ENCODE measurements around the gene ARSG.
"Not testable (repeated sequence)": the region's sequence is repeated elsewhere in the genome, so short reads cannot be mapped to it uniquely, and the experiment has no call there.

ARSG gene

DNA sequence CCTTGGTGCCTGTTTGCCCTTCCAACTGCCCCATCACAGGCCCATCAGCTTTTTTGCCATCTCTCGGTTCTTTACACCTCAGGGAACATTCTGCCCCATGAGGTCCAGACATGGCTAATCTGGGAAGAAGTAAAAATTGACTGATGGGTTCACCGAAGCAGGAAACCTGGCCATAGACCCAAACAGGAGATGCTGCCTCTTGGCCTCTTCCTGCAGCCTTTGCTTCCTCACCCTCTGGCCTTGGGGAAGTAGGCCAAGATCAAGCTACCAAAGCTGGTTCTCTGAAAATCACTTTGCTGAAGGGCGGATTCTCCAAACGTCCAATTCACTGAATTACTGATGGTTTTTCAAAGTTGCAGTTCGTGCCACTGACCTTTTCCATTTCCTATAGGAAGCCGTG lies 56.1 kb downstream of the ARSG start:
- TF ChIP-seq, protein P1, sequence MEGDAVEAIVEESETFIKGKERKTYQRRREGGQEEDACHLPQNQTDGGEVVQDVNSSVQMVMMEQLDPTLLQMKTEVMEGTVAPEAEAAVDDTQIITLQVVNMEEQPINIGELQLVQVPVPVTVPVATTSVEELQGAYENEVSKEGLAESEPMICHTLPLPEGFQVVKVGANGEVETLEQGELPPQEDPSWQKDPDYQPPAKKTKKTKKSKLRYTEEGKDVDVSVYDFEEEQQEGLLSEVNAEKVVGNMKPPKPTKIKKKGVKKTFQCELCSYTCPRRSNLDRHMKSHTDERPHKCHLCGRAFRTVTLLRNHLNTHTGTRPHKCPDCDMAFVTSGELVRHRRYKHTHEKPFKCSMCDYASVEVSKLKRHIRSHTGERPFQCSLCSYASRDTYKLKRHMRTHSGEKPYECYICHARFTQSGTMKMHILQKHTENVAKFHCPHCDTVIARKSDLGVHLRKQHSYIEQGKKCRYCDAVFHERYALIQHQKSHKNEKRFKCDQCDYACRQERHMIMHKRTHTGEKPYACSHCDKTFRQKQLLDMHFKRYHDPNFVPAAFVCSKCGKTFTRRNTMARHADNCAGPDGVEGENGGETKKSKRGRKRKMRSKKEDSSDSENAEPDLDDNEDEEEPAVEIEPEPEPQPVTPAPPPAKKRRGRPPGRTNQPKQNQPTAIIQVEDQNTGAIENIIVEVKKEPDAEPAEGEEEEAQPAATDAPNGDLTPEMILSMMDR (IDR thresholded peaks at IDR 0.05; ENCODE audit: low read depth, low read length, missing control alignments): no peak
- no peak overlapping the region for H3K4me3 ChIP-seq (ENCODE audit: low read depth, low read length)
- no peak for DNase-seq (ENCODE audit: low read depth)

DNA sequence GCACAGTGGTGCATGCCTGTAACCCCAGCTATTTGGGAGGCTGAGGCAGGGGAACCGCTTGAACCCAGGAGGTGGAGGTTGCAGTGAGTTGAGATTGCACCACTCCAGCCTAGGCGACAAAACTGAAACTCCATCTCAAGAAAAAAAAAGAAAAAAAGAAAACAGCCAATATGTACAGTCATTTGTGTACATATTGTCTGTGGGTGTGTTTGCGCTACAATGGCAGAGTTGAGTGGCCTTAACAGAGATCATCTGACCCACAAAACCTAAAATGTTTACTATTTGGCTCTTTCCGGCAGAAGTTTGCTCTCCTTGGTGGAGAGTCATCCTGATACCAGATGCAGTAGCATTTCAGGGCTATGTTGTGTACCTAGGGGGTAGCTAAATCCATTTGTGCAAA lies 57.9 kb downstream of the ARSG start:
- DNase-seq (ENCODE audit: low read depth): peak; percentile 69
- TF ChIP-seq, protein P1 (IDR thresholded peaks at IDR 0.05; ENCODE audit: low read depth, low read length, missing control alignments): no peak
- no peak overlapping the region for H3K4me3 ChIP-seq (ENCODE audit: low read depth, low read length)

DNA sequence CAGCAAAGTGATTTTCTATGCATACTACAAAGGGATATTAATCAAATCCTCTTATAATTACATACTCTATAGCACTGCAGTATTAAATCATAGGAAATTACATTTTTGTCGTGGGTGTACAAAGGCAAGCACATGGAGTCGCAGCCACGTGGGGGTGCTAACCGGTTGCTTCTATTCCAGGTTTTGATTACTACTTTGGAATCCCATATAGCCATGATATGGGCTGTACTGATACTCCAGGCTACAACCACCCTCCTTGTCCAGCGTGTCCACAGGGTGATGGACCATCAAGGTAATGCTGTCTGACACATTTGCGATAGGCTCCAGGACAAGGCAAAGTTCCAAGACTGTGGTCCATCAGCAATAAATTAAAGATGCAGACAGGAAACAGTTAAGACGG lies 60.1 kb downstream of the ARSG start:
- DNase-seq (ENCODE audit: low read depth): no peak
- no peak overlapping the region for H3K4me3 ChIP-seq (ENCODE audit: low read depth, low read length)
- TF ChIP-seq, protein P1 (IDR thresholded peaks at IDR 0.05; ENCODE audit: low read depth, low read length, missing control alignments): no peak

DNA sequence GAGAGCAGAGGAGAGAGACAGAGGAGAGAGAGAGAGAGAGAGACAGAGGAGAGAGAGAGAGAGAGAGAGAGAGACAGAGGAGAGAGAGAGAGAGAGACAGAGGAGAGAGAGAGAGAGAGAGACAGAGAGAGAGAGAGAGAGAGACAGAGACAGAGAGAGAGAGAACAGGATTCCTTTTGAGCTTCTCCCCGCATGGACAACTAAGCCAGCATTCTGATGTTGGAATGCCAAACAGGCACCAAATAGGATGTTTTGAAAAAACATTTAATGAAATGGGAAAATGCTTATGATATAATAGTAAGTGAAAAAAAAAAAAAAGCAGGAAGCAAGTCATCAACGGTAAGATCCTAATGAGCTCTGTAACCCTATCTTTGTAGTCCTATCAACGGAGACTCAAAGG lies 60.7 kb downstream of the ARSG start:
- TF ChIP-seq, protein P1 (IDR thresholded peaks at IDR 0.05; ENCODE audit: low read depth, low read length, missing control alignments): no peak
- no peak for DNase-seq (ENCODE audit: low read depth)
- H3K4me3 ChIP-seq (ENCODE audit: low read depth, low read length): no peak overlapping the region

- not testable (repeated sequence) for DNase-seq (ENCODE audit: low read depth); H3K4me3 ChIP-seq (ENCODE audit: low read depth, low read length)
Observed at GRCh38 chr17:68352671-68353070, 61.4 kb downstream of the ARSG start.

GRCh38 chr17:68353111-68353521 lies 61.8 kb downstream of the ARSG start:
- no peak overlapping the region for H3K4me3 ChIP-seq (ENCODE audit: low read depth, low read length)

DNA sequence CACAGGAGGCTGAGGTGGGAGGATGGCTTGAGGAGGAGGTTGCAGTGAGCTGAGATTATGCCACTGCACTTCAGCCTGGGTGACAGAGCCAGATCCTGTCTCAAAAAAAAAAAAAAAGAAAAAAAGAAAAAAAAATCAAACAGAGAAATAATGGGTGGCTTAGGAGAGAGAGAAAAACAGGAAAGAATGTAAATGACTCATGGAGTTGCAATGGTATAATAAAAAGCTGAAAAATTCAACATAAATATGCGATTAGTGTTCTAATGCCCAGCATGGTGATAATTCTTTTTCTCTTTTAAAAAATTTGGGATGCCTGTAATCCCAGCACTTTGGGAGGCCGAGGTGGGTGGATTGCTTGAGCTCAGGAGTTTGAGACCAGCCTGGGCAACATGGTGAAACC lies 63.0 kb downstream of the ARSG start:
- DNase-seq (ENCODE audit: low read depth); H3K4me3 ChIP-seq (ENCODE audit: low read depth, low read length): not testable (repeated sequence)

More at GRCh38 chr17:68353111-68353521, 61.8 kb downstream of the ARSG start:
- TF ChIP-seq, protein P1 (IDR thresholded peaks at IDR 0.05; ENCODE audit: low read depth, low read length, missing control alignments): no peak
- no peak for DNase-seq (ENCODE audit: low read depth)

DNA sequence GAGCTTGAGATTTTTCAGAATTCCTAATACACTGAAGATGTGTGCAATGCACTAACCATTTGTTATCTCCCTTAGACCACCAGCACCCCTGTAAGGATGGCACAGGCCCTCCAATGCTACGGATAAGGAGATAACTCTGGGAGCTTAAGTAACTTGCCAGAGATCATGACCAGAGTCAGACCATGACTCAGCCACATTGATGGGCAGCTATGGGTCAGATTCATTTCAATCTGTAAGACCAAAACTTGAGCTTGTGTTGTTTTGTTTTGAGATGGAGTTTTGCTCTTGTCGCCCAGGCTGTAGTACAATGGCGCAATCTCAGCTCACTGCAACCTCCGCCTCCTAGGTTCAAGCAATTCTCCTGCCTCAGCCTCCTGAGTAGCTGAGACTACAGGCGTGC lies 63.8 kb downstream of the ARSG start:
- H3K4me3 ChIP-seq (ENCODE audit: low read depth, low read length); DNase-seq (ENCODE audit: low read depth): not testable (repeated sequence)

DNA sequence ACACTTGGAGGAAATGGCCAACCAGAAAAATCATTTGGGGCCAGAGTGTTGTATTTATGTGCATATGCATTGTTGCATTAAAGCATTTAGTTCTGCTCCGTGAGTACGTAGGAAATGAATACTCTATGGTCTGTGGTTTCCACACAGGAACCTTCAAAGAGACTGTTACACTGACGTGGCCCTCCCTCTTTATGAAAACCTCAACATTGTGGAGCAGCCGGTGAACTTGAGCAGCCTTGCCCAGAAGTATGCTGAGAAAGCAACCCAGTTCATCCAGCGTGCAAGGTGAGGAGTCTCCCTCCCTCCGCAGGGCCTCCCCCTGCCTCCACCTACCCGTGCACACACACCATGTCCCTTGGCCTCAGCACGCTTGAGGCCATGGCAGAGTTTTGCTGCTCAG lies 65.2 kb downstream of the ARSG start:
- TF ChIP-seq, protein P1 (IDR thresholded peaks at IDR 0.05; ENCODE audit: low read depth, low read length, missing control alignments): no peak
- H3K4me3 ChIP-seq (ENCODE audit: low read depth, low read length): peak overlapping the region; percentile 8
- peak; percentile 46 for DNase-seq (ENCODE audit: low read depth)

All from GM12864 (cell line).